SU-DHL-6 (cell line): ENCODE results near the gene MMAB.

ENCODE experiments used
- EZH2phosphoT487 ChIP-seq: fragments of 200-600 bp; sonication (generic), shearing (Covaris generic); conservative IDR thresholded peaks from 2 replicates; pipeline ENCODE4 v1.6.1; 2018; ENCODE audit warnings: mild to moderate bottlenecking, antibody characterized with exemption, low read length, moderate library complexity, mixed read lengths
- TF ChIP-seq, protein P1 (sequence below): fragments of 200-600 bp; sonication (generic); IDR thresholded peaks from one replicate; pipeline ENCODE4 v1.5.1; 2017; ENCODE audit warnings: antibody characterized with exemption, mild to moderate bottlenecking, low read length, moderate library complexity; ENCODE audit not compliant: insufficient read depth, poor library complexity, severe bottlenecking

DNA sequence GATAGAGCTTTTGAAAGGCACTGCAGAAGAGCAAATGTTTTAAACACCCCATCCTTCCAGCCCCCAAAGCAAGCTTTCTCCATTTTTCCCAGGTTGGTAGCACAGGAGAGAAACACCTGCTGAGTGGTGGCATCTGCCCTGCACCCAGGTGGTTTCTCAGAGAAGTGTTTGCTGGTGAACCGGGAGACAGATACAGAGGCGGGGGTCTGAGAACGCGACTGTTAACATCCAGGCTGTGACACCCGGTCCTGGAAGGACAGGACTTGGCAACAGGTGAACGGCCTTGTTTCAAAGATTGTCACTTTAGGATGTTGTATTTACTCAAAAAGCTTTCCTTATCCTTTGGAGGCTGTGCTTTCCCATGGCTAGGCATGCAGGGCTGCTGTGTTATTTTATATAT is 18.5 kb downstream of the MMAB start:
- TF ChIP-seq, protein P1, sequence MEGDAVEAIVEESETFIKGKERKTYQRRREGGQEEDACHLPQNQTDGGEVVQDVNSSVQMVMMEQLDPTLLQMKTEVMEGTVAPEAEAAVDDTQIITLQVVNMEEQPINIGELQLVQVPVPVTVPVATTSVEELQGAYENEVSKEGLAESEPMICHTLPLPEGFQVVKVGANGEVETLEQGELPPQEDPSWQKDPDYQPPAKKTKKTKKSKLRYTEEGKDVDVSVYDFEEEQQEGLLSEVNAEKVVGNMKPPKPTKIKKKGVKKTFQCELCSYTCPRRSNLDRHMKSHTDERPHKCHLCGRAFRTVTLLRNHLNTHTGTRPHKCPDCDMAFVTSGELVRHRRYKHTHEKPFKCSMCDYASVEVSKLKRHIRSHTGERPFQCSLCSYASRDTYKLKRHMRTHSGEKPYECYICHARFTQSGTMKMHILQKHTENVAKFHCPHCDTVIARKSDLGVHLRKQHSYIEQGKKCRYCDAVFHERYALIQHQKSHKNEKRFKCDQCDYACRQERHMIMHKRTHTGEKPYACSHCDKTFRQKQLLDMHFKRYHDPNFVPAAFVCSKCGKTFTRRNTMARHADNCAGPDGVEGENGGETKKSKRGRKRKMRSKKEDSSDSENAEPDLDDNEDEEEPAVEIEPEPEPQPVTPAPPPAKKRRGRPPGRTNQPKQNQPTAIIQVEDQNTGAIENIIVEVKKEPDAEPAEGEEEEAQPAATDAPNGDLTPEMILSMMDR = no peak
- TF ChIP-seq EZH2phosphoT487 = no peak
